RWPE1 (cell line): ENCODE measurements around the gene MYZAP.

Experiments
- CTCF ChIA-PET: fragments of 350-600 bp; sonication (Branson Sonifier 250); formaldehyde crosslinking; extraction: SDS; loops from one replicate; lab custom pipeline; 2021; lab: Yijun Ruan, JAX
- POLR2A ChIA-PET: fragments of 400-600 bp; formaldehyde crosslinking; extraction: SDS; loops from one replicate; lab custom pipeline; 2020; ENCODE audit warnings: antibody characterized with exemption; ENCODE audit not compliant: low non-redundant PET; lab: Yijun Ruan, JAX
- DNase-seq: peaks from one replicate; pipeline ENCODE4 v3.0.0; 2012; ENCODE audit warnings: low spot score
- H3K27ac ChIP-seq: fragments of 450-650 bp; 2 replicates; pipeline ENCODE4 v1.5.1; 2017
- TF ChIP-seq, protein P1 (sequence below): fragments of 450-650 bp; conservative IDR thresholded peaks from 2 replicates; pipeline ENCODE4 v1.5.1; 2017; ENCODE audit warnings: low read depth, mild to moderate bottlenecking

The MYZAP gene

DNA sequence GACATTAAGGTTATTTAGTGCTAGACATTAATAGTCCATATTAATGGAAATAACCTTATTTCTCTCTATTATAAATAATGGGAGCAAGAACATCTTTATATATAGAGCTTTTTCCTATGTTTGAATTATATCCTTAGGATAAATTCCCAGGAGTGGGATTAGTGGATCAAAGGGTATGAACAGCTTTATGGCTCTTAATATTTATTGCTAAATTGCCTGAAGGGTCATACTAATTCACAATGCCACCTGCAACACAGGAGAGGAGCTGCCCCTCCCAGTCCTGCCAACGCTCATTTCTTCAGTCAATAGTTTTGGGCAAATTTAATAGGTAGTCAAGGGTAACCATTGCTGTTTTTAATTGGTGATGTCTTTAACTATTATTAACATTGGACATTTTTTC, 65.9 kb downstream of the MYZAP start:
- CTCF ChIA-PET, result interaction anchor here (0.6 to 1.2 kb wide), 2 partner anchors 45 to 392 kb away, joined by 3 to 5 read pairs; no protein-coding TSS in a partner anchor
- no peak for DNase-seq
- POLR2A ChIA-PET, result no interaction called here
- TF ChIP-seq, protein P1, sequence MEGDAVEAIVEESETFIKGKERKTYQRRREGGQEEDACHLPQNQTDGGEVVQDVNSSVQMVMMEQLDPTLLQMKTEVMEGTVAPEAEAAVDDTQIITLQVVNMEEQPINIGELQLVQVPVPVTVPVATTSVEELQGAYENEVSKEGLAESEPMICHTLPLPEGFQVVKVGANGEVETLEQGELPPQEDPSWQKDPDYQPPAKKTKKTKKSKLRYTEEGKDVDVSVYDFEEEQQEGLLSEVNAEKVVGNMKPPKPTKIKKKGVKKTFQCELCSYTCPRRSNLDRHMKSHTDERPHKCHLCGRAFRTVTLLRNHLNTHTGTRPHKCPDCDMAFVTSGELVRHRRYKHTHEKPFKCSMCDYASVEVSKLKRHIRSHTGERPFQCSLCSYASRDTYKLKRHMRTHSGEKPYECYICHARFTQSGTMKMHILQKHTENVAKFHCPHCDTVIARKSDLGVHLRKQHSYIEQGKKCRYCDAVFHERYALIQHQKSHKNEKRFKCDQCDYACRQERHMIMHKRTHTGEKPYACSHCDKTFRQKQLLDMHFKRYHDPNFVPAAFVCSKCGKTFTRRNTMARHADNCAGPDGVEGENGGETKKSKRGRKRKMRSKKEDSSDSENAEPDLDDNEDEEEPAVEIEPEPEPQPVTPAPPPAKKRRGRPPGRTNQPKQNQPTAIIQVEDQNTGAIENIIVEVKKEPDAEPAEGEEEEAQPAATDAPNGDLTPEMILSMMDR, result no peak
- no peak overlapping the region for H3K27ac ChIP-seq

DNA sequence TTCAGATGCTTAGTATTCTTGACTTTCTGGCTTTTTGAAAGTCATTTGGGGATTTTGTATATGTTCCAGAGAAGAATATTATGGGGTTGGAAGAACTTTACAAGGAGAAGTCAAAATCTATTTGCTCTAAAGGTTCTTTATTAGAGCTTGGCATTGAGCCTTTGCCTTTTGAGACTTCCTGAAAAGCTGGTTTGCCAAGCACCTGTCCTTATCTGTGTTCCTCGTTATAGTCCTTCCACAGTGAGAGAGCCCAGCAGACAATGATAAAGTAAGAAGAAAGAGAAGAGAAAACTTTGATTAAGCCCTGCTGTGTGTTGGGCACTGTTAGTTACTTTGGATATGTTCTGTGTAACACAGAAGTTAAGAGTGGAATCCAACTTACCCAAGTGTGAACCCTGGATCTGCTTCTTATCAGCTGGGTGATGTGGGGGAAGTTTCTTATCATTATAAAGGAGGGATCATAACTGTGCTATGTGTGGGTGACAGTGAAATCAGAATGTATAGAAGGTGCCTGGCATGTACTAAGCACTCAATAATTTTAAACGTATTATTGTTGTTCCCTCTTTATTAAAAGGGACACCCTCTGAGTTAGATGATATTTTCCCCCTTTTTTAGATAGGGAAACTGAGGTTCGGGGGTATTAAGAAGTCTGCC, 70.5 kb downstream of the MYZAP start:
- TF ChIP-seq, protein P1, result no peak
- no peak overlapping the region for H3K27ac ChIP-seq
- DNase-seq, result no peak
- CTCF ChIA-PET, result no interaction called here
- POLR2A ChIA-PET, result no interaction called here

DNA sequence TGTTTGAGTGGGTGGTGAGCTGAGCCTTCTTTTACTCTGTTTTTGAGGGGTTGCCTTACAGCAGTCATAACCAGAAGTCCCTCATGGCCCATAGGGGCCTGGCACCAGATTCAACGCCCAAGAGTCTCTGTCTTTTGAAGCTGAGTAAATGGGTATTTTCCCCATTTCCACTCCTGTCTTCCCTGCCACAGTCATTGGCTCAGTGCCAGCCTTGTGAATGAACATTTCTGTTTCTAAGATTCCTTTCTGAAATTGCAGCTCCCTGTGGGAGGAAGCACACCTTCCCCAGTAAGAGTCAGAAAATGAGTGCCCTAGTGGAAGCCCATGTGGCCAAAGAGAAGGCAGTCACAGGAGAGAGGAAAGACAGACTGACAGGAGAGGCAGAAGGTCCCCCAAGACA, 71.1 kb downstream of the MYZAP start:
- ChIA-PET POLR2A (no interaction called here), CTCF (no interaction called here)
- TF ChIP-seq, protein P1, result no peak
- no peak overlapping the region for H3K27ac ChIP-seq
- DNase-seq, result no peak

DNA sequence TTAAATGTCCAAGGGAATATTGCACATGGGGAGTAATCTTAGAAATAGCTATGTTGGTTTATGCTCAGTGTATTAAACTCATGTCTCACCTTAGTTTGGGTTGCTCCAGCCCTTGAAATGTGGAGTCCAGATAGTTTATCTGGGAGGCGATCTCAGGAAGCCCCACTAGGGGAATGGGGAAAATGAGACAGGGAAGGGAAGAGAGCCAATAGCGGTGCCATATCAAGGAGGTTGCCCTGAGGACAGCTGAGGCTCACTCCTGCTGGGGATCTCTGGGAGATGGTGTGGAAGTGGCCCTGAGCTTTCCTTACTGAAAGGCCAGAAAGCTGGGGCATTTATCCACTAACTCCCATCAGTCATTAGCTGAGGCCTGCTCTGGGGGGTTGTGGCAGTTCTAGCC, 71.6 kb downstream of the MYZAP start:
- CTCF ChIA-PET, result no interaction called here
- DNase-seq, result no peak
- H3K27ac ChIP-seq, result no peak overlapping the region
- POLR2A ChIA-PET, result no interaction called here
- TF ChIP-seq, protein P1, result no peak

DNA sequence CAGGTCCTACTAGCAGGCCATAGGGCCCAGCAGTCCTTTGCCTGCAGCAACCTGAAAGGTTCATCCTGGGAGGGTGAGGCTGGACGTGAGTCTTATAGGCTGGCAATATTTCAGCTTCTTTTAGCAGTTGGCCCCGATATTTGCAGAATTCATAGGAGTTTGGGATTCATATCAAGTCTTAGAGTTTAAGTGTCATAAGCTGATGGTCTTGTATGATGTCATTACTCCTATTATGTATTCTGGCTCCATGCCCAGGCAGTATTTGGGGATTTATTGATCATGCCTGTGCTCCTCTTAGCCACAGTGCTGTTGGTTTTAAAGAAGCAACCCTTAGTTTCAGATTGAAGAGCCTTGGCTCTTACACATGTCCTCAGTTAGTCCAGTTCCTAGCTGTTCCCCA, 73.5 kb downstream of the MYZAP start:
- POLR2A ChIA-PET, result no interaction called here
- H3K27ac ChIP-seq, result no peak overlapping the region
- CTCF ChIA-PET, result interaction anchor here (0.6 to 1.5 kb wide), 3 partner anchors 24 to 201 kb away, joined by 4 to 8 read pairs (median 7); no protein-coding TSS in a partner anchor

DNA sequence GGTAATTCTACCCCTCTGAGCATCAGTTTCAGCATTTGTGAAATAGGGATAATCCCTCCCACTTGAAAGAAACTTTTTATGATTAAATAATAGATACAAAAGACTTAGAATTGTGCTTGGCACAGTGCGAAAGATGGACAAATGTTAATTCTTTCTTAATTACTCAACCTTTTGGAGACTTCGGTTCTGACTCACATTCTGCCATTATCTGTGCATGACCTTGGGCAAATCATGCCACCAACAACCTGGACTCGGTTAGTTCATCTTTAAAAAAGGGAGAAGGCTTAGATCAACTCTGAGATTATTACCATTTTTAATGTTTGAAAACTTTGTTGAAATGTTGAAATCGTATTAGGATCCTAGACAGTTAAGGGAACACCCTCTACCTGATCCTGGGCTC, 74.2 kb downstream of the MYZAP start:
- ChIA-PET CTCF (interaction anchor here (0.9 kb wide), 1 partner anchor 200 kb away, joined by 8 read pairs; no protein-coding TSS in a partner anchor), POLR2A (no interaction called here)
- no peak for DNase-seq
- TF ChIP-seq, protein P1, result no peak
- H3K27ac ChIP-seq, result no peak overlapping the region

More for the DNA sequence above, 73.5 kb downstream of the MYZAP start:
- TF ChIP-seq, protein P1, result no peak
- no peak for DNase-seq
